HPDE6-E6E7 (cell line): Measurements from ENCODE around the gene NCAPG2.

ENCODE experiments used
- DNase-seq: peaks from one replicate; pipeline ENCODE4 v3.0.0; 2011; ENCODE audit warnings: missing footprints; ENCODE audit errors: extremely low spot score

Gene NCAPG2

DNA sequence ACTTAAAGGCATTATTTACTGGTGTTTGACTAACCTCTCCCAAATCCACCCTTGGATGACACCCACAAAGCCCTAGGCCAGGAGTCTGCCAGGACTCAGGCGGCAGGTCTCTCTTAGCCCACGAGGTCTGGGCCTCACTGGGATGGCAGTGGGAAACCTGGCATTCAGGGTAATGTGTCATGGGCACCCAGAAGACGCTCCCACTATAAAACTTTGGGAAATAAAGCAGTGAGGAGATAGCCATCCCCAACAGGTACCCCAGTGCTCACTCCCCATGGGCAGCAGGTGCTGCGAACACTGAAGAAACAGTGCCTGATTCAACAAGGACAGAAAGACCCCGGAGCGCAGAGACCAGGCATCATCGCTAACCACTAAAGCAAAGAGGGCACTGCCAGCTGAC lies 102.6 kb downstream of the NCAPG2 start:
- DNase-seq = no peak

DNA sequence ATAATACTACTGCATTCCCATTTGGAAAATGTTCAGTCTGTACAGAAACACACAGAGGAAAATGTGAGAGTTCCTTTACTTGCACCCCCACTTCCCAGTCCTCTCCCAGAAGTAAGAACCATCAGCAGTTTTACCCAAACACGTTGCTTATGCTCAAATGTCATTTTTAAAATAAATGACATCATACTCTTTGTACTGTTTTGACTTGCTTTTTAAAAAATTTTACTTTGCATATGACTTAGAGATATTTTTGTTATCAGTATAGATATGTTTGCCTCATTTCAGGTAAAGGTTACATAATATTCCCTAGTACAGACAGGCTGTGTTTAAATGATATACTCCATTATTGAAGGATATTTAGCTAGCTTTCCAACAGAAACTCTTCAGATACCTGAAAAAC lies 103.5 kb downstream of the NCAPG2 start:
- no peak for DNase-seq

DNA sequence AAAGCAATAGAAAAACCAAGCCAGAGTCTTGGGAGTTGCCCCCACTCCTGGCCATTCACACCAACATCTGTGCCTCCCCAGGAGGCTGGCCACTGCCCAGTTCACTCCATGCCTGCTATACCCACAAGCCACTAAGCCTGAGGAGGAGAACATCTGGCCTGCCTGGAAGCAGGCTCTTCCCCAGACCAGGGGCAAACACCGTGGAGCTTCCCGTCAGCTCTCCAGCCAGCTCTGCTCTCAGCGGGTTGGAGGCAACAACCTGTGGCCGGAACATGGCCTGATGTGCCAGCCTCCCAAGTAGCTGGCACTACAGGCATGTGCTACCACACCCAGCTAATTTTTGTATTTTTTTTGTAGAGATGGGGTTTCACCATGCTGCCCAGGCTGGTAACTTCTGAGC lies 107.9 kb downstream of the NCAPG2 start:
- no peak for DNase-seq

DNA sequence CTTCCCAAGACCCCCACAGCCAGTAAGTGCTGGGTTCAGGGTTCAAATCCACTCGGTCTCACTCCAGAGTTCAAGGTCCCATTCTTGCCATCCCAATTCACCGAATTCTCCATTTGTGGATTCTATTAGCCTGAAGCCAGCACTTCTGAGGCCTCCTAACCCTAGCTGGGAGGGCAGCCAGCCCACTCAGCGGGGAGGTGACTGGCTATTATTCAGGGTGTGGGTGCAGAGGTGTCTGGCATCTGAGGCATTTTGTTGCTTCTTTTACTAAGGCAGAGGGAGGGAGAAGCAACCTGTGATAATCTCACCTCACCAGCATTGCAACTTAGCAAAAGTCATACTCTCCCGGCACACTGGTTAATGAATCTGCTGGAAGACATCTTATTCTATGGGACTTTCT lies 108.3 kb downstream of the NCAPG2 start:
- no peak for DNase-seq

DNA sequence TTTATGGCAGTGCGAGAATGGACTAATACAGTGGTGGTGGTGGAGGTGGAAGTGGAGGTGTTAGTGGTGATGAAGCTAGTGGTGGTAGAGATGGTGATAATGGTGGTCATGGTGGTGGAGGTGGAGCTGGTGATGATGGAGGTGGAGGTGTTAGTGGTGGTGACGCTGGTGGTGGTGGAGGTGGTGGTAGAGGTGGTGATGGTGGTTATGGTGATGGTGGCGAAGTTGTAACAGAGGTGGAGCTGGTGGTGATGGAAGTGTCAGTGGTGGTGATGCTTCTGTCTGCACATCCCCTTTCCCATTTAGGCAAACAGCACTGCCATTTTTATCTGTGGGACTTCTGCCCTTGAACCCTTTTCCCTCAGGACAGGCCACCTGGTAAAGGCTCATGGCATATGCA lies 109.5 kb downstream of the NCAPG2 start:
- DNase-seq = no peak

DNA sequence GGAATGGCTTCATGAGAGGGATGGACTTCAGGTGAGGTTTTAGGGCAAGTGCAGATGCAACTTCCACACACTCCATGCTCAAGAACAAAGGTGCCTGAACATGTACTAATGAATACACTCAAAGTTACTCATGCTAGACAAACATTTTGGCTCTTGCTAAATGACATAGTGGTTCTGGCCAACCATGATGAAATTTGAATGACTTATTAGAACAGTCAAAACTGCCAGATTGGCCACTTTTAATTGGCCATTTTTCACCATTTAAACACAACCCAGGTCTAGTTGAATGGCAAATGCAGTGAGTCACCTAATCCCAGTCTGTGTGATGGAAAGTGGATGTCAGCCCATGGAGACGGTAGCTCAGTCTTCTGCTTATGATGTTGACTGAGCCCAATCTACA lies 112.1 kb downstream of the NCAPG2 start:
- no peak for DNase-seq

DNA sequence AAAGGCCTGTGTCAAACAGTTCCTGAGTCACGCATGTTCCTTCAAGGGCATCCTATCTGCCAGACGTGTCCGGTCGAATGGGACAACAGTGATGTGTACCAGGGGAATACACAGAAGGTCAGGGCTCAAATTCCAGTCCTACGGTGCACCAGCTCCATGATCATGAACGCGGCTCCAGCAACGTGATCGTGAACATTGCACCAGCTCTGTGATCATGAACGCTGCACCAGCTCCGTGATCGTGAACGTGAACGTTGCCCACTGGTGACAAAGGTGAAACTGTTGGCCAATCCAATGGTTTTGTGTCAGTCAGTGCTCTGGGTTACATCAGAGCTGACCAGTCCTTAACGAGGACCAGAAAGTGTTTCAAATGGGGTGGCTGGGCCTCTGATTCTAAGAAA lies 112.7 kb downstream of the NCAPG2 start:
- DNase-seq = no peak

DNA sequence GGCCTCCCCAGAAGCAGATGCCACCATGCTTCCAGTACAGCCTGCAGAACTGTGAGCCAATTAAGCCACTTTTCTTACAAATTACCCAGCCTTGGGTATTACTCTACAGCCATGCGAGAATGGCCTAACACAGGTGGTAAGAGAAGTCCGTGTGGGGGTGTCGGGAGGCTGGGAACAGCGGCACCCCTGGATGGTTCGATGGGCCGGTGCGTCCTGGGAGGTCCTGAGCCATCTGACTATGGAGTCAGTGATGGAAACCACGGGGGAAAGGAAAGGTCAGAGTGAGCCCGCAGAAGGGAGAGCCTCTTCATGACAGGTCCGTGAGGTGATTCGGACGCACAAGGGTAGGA lies 114.4 kb downstream of the NCAPG2 start:
- DNase-seq = no peak

DNA sequence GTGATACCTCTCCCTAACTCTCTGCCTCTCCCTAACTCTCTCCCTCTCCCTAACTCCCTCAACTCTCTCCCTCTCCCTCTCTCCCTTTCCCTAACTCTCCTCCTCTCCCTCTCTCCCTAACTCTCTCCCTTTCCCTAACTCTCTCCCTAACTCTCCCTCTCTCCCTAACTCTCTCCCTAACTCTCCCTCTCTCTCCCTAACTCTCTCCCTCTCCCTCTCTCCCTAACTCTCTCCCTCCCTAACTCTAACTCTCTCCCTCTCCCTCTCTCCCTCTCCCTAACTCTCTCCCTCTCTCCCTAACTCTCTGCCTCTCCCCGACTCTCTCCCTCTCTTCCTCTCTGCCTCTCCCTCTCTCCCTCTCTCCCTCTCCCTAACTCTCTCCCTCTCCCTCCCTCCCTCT lies 115.0 kb downstream of the NCAPG2 start:
- no peak for DNase-seq

DNA sequence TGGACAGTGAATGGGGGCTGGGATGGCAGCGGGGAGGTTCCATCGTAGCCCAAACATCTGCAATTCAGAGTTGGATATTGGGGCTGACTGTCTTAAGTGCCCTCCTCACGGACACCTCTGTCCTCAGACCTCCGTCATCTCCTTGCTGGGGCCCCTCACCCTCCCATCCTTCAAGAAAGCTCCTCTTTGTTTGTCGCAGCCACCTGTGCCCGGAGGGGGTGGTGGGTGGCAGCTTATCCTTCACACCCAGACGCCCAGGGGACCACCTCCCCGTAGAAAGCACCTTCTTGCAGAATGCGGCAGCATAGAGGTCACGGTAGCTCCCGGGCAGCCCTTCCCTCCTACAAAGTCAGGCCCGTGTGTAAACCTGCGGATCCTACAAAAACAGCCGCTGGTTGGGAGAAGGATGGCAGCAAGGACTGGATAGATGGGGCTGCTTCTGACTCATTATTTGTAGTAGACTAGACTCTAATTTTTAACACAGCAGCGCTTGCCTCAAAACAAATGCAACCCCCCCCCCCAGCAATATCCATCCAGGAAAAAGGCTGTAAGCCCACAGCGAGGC lies 115.6 kb downstream of the NCAPG2 start:
- no peak for DNase-seq

DNA sequence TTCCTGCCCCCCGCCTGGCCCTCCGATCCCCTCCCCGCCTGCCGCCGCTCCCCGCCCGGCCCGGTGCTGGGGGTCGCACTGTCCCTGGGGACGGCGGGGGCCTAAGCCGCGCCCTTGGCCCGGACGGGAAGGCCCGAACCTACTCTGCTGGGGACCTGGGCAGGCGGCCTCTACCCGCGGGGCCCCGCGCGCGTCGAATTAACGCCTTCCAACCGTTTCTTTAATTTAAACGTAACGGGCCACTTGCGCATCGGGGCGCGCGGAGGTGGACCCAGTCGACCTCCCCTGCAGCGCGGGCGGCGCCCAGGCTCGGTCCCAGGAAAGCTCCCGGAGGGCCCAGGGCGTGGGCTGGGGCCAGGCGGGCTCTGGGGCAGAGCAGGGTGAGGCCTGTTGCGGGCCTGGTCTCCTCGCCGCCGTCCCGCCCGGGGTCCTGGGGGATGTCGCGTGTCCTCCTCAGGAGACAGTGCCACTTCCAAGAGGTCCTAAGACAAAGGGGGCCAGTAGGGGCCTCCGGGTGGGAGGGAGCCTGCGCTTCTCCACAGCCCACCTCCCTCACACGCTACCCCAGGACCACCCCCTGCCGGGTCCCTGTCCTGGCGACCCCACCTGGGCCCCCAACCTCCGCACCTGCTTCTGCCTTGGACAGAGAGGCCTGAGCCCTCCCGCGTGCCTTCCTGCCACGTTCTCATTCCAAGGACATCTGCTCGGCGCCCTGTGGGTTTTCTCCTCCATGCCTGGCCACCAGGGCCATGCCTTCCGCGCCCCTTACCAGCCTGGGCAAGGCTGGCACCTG lies 116.3 kb downstream of the NCAPG2 start:
- no peak for DNase-seq

DNA sequence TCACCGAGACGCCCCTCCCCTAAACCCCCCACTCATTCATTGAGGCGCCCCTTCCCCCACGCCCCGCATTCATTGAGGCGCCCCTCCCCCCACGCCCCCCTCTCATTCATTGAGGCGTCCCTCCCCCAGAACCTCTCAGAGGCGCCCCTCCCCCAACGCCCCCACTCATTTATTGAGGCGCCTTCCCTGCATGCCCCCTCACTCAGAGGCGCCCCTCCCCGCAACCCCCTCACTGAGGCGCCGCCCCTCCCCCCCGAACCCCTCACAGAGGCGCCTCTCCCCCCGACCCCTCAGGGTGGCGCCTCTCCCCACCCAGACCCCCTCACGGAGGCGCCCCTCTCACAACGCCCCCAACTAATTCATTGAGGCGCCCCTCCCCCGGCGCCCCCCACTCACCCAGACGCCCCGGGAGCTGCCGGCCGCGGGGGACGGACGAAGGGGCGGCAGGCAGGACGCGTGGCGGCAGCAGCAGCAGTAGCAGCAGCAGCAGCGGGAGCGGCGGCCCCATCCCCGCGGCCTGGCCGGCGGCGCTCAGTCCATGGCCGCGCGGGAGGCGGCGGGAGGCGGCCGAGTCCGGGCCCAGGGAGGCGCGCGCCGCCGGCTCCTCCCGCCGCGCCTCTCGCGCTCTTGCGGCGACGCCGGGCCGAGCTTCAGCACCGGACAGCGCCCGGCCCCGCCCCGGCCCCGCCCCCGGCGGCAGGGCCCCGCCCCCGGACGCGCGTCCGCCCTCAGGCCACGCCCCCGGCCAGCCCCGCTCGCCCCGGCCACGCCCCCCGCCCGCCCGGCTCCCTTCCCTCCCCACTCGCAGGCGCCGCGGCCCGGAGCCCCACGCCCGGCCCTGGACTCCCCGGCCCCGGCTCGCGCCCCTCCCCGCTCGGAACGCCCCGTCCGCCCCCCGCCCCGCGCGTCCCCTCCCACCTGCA lies 117.2 kb downstream of the NCAPG2 start, which contains the start of gene PTPRN2:
Gene PTPRN2, minus strand, starts transcription at position 662 of the 923 bp plus-strand sequence.
- DNase-seq = peak; percentile 20

DNA sequence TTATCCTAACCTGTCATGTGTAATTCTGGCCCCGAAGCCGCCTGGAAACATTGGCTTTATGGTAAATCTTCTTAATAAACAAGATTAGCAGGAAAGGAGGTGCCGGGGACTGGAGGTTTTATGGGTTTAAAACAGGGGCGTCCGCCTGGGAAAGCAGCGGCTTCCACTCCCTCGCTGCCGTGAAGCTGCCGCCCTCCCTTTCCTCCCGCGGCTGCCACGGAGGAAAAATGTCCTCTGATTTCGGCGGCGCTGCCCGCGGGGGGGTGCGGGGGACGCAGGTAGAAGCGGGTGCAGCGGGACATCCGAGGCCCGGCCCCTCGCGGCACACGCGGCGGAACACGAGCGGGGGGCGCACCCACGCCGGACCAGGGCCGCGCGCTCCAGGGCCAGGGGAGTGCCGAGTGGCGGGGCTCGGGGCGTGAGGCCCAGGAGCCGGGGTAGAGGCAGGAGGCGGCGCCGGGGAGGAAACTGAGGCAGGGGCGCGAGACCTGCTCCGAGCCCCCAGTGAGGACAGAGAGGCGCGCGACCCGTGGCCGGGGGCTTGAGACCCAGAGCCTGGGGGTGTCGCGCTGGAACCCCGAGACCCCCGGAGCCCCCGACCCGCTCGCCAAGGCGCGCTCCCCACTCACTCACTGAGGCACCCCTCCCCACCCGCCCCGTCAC lies 118.0 kb downstream of the NCAPG2 start:
- DNase-seq = no peak

DNA sequence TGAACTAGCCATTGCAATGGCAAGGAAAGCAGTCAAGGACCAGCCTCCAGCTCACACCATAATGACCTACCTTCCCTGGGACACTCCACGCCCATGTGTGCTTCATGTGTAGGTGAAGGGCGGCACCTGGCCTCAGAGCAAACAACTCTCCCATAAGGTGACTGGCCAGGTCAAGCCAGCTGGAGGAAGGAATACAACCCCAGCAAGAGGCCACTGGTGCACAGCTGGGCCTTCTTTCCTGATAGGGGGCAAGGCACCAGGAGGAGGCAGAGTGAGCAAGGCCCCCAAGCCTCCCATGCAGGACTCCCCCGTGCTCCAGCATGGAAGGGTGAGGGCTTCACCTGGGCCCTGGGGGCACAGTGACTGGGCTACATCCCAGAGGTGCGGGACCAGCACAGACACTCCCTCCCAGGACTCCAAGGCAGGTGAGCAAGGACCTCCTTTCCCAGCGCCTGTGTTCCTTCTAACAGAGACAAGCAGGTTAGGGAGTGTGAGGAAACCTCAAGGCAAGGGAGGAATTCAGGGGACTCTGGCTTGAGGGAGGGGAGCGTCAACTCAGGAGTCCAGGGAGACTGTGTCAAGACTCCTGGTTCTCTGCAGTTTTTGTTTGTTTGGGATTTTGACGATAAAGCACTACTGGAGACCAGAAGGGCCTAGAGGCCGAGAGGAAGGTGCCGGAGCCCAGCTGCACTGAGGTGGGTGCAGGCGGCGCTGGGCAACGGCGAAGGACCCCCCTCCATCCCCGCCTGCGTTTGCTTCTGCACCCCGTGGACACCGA lies 118.7 kb downstream of the NCAPG2 start:
- DNase-seq = no peak

DNA sequence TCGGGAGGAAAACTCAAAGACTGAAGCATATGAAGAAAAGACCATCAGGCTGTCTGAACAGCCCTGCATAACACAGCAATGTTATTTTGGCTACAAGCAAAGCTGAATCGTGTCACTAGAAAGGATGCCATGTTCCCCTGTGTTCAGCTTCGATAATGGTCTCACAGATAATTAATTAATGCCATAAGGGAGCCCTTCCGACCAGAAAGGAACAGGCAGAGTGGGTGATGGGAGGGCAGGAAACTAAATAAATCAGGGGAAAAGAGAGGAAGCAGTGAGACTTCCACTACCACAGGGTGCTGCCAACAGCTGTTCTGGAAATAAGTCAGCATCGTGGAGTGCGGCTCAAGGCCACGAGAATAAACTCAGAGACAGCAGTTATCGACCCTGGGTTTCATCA lies 120.2 kb downstream of the NCAPG2 start:
- no peak for DNase-seq

DNA sequence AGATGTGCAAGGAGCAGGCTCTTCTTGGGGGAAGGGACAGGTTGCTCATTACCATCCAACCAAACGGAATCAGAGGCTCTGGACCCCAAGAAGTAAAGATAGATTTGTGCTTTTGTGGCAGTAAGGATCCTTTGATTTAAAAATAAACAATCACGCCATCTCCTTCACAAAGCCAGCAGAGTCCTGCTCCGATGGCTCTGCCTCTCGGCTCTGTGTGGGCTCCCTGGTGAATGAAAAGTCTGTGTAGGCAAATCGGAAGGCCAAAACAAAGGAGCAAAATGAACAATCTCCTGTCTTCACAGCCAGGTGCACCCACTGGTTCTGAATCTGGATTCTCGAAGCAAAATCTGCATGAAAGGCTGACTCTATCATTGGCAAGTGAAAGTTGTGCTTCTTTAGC lies 120.8 kb downstream of the NCAPG2 start:
- no peak for DNase-seq

DNA sequence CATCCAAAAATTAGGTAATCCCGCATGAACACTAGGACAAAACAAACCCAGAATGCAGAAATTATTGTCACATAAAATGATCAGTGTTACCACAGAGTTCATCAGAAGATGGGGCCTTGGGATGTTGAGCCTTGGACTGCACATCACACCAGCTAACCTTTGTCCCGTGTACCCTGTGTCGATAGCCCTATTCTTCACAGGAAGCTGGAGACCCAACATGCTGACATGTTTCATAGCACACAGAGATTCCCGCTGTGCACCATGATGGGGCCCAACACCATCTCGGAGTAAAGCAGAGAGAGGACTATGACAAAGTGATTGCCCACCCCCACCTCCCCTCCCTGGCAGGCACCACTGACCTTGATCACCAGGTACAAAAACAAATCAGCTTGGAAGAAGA lies 121.5 kb downstream of the NCAPG2 start:
- no peak for DNase-seq

DNA sequence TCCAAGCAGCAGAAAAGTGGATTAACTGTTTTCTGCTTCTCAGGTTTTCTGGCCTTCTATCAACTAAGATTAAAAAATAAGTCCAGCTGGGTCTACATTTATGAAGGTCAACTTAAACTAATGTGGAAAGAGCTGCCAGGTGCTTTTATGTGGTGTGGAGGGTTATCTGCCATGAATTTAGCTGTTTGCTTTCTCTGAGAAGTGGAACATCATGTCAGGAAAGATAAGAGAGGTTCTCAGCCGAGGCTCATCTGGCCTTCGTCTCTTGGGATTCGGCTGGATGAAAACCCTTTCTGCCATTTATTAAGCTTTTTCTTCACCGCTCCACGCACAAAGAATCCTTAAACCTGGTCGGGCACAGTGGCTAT lies 122.5 kb downstream of the NCAPG2 start:
- DNase-seq = no peak

DNA sequence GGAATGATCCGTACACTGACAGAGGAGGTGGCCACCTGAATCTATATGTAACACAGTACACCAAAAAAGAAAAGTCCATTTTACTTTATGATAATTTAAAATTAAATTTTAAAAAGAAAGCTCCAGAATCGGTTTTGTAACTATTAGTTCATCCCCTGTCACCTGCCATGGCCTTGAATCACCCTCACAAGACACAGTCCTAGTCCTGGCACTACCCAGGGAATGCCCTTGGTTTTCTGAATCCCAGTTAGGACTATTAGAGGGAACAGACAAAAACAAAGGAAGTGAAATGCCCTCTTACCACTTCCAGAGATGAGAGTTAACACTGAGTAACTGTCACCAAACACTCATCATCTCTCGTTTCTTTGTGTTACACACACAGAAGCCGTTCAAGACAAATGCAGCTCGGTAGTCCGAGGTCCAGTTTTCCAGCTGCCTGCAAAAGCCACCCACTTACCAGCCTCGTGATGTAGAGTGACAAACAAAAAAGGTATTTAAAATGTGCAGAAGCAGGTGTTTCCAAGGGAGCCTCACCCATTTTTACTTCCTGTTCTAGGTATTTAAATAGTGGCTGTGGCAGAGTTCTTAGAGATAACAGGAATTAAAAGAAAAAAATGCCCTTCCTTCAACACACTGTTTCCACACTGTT lies 123.0 kb downstream of the NCAPG2 start:
- DNase-seq = no peak
